Activated CD4-positive, CD25-positive, alpha-beta regulatory T cell treated with anti-CD3 and anti-CD28 coated beads, Interleukin-2, amount 50 U/mL, for 72 hours (primary cell): Measurements from ENCODE around the gene FKBP2.

Experiments
- DNase-seq: peaks from one replicate; pipeline ENCODE4 v3.0.0; 2021

Gene FKBP2

DNA sequence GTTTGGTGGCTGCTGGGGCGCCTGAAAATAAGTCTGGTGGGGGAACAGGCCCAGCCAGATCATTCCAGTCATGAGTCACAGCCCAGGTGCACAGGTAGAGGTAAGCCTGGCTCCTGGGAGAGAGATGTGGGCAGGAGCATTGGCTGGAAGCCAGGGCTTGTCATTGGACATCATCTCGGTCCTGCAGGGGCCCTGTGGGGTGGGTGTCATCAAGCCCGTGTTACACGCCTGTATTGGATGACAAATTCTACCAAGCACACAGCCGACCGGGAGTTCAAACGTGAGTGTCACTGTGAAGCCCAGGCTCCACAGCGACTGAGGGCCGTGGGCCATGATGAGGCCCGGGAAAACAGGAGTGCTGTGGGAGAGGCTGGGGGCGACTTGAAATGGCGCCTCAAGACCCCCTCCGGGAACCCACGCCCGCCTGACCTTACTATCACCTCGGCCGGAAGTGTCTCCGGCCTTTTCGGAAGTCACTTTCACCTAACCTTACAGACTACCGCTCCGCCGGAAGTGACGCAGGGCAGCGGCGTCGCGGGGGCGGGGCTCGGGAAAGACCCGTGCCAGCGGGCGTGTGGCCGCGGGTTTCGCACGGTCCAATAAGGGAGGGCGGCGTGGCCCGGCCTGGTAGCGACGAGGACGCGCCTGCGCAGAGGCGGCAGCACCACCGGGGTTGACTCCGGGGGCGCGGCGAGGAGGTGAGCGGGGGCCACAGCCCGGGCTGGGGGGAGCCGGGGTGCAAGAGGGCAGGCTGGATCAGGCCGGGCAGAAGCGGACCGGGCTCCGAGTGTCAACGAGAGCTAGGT is at the start of gene FKBP2:
Gene FKBP2 (plus strand): TSS at position 661 of the 806 bp plus-strand sequence. CDS start 1,293 bp downstream, outside the sequence.
- peak; percentile 98 for DNase-seq

DNA sequence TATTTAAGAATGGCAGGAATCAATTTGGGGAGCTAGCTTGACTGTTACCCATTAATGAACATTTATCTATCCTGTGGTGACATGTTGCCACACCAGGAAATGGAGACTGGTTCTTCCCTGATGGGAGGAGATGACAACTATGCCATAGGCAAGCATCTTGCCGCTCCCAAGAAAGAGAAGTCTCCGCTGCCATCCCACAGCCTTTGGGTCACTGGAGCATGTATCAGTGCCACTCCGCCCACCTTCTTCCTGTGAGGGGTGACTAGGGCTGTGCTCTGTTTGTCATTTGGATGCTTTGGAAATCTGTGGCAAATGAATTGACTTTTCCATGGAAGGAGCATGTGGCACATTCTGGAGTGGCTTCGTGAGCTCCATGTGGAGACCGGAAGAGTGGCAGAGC is 48.5 kb upstream of the FKBP2 start:
- no peak for DNase-seq

DNA sequence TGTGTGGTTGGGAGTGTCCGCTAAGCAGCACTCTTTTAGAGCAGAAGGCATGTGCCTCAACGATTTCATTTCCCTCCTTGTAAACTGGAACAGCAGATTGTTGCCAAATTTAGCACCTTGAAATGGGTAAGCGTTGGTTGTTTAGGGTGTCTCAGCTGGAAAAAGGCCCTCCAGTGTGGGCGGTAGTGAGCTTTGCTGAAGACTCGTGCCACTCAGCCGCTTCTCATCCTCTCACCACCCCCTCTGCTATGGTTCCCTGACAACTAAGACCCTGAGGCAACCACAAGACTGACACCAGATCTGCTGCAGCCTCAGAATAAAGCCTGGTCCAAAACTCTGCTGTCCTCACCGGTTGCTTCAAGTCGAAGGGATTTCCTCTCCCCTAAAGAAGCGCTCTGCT is 44.3 kb upstream of the FKBP2 start:
- no peak for DNase-seq

DNA sequence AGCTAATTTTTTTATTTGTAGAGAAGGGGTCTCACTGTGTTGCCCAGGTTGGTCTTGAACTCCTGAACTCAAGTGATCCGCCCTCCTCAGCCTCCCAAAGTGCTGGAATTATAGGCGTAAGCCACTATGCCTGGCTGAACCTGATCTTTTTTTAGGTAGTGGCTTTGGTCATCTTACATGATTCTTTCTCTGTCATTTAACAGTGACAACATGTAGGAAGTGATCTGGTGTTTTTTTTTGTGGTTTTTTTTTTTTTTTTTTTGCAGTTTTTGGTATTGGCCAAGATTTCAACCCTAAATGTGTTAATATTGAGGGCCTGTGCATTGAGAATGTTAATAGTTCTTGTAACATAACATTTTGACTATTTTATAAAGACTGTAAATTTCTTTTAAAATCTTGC is 42.4 kb upstream of the FKBP2 start:
- DNase-seq, result no peak

DNA sequence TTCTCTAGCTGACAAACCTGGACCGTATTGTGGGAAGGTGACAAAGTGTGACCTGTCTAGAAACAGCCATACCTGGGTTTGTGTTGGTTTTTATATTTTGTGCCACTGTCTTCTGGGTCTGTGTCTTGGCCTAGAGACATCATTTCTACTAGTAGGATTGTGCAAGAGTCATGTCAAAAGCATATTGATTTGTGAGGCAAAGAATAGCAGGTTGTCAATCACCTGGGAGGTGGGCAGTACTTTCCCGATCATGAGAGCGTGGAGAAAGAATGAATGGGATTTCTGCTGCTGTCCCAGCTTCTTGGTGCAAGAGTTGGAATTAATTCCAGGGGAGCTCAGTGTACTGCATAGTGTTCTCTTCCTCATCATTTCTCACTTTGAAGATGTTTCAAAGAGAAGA is 39.4 kb upstream of the FKBP2 start:
- DNase-seq, result no peak

DNA sequence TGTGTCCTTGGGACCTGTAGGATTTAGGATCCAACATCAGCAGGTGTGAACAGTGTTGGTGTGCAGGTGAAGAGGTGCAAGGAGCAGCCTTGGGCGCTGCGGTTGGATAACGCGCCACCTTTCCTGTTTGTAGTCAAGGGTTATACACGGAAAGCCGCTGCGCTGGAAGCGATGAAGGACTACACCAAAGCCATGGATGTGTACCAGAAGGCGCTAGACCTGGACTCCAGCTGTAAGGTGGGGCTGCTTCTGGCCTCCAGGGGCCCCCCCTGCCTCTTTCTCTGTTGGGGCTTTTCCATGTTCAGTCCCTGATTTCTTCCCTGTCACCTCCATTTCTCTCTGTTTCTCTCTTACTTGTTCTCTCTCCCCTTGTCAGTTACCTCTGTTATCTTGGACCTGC is 37.9 kb upstream of the FKBP2 start:
- DNase-seq, result no peak

DNA sequence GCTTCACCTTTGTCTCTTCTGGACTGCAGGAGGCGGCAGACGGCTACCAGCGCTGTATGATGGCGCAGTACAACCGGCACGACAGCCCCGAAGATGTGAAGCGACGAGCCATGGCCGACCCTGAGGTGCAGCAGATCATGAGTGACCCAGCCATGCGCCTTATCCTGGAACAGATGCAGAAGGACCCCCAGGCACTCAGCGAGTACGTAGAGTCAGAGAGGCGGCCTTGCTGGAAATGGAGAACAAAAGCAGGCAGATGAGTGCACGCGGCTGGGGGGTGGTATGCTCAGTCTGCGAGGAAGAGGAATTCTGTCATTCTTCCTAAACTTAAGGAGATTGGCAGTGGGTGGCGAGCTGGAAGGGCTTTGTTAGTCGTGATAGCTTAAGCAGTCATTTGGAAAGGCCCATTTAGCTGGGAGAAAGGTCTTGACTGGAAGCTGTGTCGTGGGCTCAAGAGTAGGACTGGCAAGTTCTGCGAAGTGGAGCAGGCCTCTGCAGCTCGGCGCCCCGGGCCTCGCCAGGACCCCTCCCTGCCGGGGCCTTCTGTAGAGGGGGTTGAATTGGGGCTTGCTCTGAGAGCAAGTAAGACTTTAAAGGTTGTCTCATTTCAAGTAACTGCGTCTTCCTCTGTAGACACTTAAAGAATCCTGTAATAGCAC is 37.3 kb upstream of the FKBP2 start:
- no peak for DNase-seq

DNA sequence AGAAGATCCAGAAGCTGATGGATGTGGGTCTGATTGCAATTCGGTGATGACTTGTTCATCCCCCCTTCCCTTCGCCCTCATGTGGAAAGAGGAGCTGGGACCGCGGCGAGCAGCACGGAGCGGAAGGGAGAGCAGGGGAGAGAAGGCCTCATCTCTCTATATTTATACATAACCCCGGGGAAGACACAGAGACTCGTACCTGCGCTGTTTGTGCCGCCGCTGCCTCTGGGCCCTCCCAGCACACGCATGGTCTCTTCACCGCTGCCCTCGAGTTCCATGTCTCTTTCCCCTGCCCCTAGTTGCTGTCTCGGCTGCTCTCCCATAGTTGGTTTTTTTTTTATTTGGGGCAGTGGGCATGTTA is 36.8 kb upstream of the FKBP2 start:
- DNase-seq, result no peak

DNA sequence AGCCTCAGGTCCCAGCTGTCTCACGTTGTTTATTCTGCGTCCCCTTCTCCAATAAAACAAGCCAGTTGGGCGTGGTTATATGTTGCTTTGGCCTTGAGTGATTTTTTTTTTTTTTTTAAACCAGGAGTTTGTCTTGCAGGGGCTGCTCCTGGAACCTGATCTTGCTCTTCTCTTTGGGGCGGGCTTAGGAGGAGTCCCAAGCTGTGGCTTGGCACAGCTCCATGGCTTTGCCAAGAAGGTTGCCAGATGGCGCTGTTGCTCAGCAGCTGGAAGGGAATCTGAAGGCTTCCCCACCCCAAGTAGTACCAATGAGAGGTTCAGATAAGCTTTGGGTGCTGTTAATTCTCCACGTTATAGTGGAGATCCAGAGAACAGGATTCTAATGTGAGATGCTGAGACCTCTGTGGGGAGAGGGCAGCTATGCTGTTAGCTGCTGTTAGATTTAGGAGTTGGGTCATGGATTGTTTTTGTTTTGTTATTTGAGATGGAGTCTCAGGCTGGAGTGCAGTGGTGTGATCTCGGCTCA is 36.4 kb upstream of the FKBP2 start:
- peak; percentile 55 for DNase-seq

DNA sequence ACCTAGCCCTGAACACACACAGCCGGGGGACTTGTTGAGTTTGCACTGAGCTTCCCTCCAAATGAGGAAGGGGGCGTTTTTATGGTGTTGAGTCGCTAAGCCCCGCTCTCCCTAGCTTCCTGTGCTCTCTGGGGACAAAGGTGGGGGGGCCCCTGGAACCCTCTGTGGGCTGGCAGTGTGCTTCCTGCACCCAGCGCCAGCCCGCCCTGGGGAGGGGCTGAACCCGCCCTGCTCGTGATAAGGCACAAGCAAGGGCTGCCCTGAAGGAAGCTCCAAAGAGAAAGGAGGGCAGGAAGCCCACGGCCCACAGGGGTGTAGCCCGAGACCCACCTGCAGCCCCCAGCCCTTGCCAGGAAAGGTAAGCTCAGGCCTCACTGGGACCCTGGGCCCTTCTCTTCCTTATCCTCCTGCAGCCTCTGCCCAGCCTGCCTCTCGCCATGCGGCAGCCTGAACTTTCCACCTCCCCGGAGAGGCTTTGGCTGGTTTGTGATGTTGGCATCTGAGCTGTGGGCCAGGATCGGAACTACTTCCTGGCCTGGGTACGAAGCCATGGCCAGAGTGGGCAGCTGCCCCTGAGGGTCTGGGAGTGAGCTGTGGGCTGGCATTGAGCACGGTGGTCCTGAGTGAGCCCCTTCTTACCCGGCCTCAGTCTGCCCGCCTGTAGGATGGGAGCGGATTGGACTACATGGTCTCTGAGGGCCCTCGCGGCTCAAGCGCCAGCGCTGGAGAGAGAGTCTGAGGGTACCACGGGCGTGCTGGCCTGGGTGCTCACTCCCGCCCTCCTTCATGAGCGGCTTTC is 34.2 kb upstream of the FKBP2 start, which contains the start of gene FERMT3:
Gene FERMT3 (plus strand): TSS at position 265 of the 799 bp plus-strand sequence. CDS start 644 bp downstream, outside the sequence.
- DNase-seq, result peak; percentile 65

DNA sequence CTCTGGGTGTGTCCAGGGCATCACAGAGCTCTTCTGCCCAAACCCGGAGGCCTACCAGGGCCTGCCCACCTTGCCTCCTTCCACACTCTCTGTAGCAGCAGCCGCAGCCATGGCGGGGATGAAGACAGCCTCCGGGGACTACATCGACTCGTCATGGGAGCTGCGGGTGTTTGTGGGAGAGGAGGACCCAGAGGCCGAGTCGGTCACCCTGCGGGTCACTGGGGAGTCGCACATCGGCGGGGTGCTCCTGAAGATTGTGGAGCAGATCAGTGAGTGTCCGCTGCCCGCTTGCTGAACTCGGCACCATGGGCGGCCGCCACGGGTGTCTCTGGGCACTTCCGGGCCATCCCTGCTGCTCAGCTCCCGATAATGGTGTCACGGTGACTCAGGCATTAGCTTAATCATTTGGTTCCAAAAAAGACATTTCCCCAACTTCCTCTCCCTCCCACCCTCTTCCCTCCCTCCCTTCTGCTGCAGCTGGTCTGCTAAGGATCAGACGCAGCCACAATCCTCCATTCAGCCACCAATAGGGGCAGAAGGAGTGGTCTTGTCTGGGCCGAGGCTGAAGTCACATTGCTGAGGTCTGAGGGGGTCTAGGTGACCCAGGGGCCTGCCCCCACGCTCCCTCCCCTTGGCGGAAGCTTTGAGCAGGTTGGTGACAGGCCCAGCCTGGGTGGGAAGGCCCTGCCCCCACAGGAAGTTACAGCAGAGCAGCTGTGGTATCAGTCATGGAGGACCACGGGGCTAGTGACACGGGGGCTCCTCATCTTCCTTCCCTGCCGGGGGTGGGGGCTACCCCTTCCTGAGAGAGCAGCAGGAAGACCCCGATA is 33.4 kb upstream of the FKBP2 start:
- peak; percentile 76 for DNase-seq

DNA sequence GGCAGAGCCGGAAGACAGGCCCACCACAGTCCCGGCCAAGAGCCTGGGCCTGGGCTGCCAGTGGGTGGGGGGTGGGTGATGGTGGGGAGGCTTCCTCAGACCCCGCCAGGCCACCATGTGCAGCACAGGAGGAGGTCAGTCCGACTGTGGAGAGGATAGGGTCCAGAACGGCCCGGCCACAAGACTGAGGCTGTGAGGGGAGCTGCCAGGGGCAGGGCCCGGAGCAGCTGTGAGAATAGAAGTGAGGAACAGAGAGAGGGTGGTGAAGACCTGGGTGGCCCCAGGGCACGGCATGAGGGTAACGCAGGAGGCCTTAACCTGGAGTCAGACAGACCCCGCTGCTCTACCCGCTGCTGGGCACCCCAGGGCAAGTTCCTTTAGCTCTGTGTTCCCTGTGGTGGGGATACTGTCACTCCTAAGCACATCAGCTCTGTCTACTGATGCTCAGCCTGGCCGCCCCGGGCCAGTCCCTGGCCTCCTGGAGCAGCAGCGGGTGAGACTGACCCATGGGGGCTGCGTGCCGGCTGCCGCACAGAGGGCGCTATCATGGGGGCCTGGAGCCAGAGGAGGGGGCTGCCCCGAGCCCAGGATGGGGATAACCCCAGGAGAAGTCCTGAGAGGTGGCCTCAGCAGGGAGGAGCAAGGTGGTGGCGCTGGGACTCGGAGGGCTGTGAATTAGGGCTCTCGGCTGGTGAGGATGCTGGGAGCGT is 32.7 kb upstream of the FKBP2 start:
- no peak for DNase-seq

DNA sequence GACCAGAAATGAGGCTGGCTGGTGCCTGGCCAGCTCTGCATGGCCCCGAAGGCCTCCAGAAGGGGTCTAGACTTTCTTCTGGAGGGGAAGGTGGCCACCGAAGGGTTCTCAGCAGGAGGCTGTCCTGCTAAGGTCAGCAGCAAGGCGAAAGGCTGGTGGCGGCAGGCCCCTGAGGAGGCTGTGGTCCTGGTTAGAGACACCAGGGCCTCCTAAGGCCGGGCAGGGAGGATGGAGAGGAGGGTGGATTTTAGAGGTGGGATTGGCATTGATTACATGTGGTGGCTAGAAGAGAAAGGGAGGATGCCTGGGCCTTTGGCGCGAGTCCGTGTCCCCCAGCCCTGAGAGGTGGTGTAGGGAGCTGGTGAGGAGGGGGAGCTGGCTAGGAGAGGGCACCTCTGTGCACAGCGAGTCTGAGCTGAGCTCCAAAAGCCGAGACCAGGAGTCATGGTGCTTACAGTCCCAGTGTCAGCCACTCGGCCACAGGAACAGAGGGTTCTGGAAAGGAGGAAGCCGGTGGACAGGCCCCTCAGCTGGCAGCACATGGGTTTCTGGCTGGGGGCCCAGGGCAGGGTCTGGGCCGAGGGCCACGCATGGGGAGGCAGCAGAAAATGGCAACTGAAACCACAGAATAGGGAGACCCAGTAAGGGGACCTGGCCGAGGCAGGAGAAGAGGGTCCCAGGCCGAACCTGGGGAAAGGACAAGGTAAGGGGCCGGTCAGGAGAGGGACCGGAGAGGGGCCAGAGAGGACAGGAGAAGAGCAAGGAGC is 31.9 kb upstream of the FKBP2 start:
- no peak for DNase-seq

DNA sequence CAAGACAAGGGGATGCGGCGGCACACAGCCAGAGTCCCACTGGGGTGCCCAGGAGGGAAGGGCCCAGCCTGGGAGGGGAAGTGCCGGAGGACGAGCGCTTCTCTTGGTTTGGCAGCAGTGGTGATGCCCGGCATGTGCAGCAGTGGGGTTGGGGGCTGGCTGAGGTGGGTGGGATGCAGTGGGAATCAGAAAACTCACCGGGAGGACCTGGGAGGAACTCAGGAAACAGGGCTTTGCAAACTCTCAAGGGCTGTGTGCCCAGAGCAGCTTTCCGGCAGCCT is 31.4 kb upstream of the FKBP2 start:
- DNase-seq, result no peak

DNA sequence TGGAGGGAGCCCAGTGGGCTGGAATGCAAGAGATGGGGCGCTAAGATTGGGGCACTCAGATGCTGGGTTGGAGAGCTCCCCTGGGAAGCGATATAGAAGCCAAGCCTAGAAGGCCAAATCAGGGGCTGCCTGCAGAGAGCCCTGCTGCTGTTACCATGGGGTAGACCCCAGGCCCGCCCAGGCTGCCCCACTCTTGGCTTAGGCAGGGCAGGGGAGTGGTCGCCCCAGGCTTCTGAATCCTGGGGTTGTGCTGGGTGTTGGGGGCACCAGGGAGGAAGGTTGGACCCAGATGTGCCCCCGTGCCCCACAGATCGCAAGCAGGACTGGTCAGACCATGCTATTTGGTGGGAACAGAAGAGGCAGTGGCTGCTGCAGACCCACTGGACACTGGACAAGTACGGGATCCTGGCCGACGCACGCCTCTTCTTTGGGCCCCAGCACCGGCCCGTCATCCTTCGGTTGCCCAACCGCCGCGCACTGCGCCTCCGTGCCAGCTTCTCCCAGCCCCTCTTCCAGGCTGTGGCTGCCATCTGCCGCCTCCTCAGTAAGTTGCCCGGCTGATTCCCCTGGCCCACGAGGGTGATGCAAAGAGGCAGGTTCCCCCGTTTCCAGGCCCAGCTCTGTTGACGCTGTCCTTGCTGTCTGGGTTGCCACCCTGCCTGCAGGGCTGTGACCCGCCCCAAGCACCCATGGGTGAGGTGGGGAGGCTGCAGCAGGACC is 30.4 kb upstream of the FKBP2 start:
- no peak for DNase-seq

DNA sequence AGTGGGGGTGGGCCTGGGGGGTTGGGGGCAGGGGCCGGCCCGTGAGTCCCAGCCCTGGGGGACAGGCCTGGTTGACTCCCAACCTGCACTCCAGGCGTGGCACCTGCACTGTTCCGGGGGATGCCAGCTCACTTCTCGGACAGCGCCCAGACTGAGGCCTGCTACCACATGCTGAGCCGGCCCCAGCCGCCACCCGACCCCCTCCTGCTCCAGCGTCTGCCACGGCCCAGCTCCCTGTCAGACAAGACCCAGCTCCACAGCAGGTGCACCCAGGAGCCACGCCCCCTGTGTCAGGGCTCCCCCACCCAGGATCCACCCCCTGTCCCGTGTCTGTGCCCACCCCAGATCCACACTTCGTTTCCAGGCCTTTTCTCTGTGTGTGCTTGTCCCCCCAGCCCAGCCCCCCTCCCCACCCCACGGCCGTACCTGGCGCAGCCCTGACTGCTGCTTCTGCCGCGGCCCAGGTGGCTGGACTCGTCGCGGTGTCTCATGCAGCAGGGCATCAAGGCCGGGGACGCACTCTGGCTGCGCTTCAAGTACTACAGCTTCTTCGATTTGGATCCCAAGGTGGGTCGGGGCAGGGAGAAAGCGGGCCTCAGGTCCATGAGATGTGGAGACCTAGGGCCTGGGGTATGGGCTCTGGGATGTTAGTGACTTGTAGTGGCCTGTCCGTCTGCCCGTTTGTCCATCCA is 29.6 kb upstream of the FKBP2 start:
- DNase-seq, result no peak

DNA sequence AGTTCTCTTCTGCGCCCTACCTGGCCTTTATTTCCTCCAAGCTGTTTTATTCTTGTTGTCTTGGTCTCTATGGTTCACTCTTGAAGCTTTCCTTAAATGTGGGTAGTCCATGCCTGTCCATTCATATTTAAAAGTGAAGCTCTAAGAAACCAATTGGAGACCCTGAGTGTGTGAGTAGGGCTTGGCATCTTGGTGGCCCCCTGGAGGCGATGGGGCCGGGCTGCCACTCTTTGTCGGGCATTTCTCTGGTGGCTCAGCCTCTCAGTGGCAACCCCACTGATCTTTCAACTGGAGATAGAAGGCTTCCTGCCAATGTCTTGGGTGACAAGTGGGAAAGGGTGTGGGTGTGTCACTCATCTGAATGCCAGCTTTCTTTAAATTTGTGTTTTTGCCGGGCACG is 24.0 kb upstream of the FKBP2 start:
- DNase-seq, result no peak

DNA sequence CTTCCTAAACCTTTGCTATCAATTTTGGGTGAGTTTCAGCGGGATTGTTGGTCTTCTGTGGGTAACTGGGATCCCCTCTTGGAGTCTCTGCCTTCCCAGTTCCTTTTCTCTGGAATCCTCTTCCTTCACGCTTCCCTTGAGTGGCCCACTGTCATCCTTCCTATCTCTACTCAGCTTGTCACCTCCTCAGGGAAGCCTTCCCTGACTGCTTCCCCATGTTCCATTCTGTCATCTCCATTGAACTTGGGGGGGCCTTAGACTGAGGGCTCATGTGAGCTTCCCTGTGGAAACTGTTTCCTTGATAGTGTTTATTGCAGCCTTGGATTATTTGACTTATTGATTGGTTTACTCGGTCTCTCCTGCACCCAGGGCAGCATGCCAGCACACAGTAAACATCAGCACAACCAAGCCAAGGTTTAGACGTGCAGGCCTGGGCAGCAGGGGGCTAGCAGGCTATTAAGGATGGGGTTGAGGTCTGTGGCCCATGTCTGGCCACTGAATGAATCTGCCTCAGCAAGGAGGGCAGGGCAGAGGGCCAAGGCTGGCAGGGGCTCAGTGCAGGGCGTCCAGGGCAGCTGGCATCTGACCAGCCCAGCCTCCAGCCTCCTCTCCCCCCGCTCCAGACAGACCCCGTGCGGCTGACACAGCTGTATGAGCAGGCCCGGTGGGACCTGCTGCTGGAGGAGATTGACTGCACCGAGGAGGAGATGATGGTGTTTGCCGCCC is 22.1 kb upstream of the FKBP2 start:
- no peak for DNase-seq

DNA sequence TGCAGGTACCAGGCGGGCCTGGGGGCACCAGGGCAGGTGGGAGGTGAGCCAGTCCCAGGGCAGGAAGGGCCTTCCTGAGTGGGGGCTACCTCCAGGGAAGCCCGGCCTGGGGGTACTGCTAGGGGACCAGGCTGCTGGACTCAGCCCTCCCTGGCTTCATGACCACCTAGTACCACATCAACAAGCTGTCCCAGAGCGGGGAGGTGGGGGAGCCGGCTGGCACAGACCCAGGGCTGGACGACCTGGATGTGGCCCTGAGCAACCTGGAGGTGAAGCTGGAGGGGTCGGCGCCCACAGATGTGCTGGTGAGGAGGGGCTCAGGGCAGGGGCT is 21.6 kb upstream of the FKBP2 start:
- DNase-seq, result no peak
